ENCODE measurements around the gene VTI1A. TPM values are rescaled to one million over a fixed set of nuclear protein-coding genes. Genes with fewer than 3 reads are reported as not detected.

Gene VTI1A
- total and polyA plus RNA-seq, 7 donors = 10.8 to 80.3 (median 36.8) TPM

GRCh38 chr10:112793202-112793921 lies 346.3 kb downstream of the VTI1A start:
- no peaks in the 10 kb centered on the region for H3K36me3 ChIP-seq
- TF ChIP-seq POLR2A (IDR thresholded peaks at IDR 0.05) (no peak), CTCF (IDR thresholded peaks at IDR 0.05) (no peak), POLR2AphosphoS5 (IDR thresholded peaks at IDR 0.05) (no peak), EP300 (IDR thresholded peaks at IDR 0.05) (no peak)
- H3K27me3 ChIP-seq = no peaks in the 10 kb centered on the region
- DNase-seq = no peak
- intact Hi-C loops (cut with DNase I) = no loop called here
- peak overlapping the region in 3 of 4 donors; percentile 14 to 41 (median 19) for H3K27ac ChIP-seq
- peaks cover 0 to 5% (median 0%) of the 10 kb centered on the region in 4 donors for H3K9me3 ChIP-seq
- 12 to 65% methylated on average over 8 of the region's 8 CpGs for WGBS, 2 donors
- peaks cover 0 to 22% (median 17%) of the 10 kb centered on the region in 4 donors for H3K4me1 ChIP-seq
- H3K4me3 ChIP-seq = no peak overlapping the region

- H3K36me3 ChIP-seq = no peaks in the 10 kb centered on the region
- no peak for TF ChIP-seq EP300 (IDR thresholded peaks at IDR 0.05)
- TF ChIP-seq CTCF (IDR thresholded peaks at IDR 0.05) = no peak
- TF ChIP-seq POLR2A (IDR thresholded peaks at IDR 0.05) = no peak
- TF ChIP-seq POLR2AphosphoS5 (IDR thresholded peaks at IDR 0.05) = no peak
- no peak overlapping the region for H3K27ac ChIP-seq
- no peaks in the 10 kb centered on the region for H3K9me3 ChIP-seq
- intact Hi-C loops (cut with DNase I) = no loop called here
- no peak for DNase-seq
- no peaks in the 10 kb centered on the region for H3K27me3 ChIP-seq
- 97% methylated on average over 4 of the region's 4 CpGs for WGBS, 2 donors
- H3K4me1 ChIP-seq = peaks cover 0 to 22% (median 17%) of the 10 kb centered on the region in 4 donors
- no peak overlapping the region for H3K4me3 ChIP-seq
These were observed 347.2 kb downstream of the VTI1A start for GRCh38 chr10:112794201-112794600.

- 66 to 86% methylated on average over 2 of the region's 2 CpGs for WGBS, 2 donors
- peaks cover 0 to 22% (median 17%) of the 10 kb centered on the region in 4 donors for H3K4me1 ChIP-seq
These were observed 348.1 kb downstream of the VTI1A start for GRCh38 chr10:112795067-112795466.

GRCh38 chr10:112797197-112797596 lies 350.2 kb downstream of the VTI1A start:
- Histone ChIP-seq H3K27ac (no peak overlapping the region), H3K27me3 (no peaks in the 10 kb centered on the region), H3K9me3 (no peaks in the 10 kb centered on the region), H3K4me1 (peaks cover 0 to 14% (median 7%) of the 10 kb centered on the region in 4 donors), H3K36me3 (no peaks in the 10 kb centered on the region), H3K4me3 (no peak overlapping the region)
- no peak for TF ChIP-seq EP300 (IDR thresholded peaks at IDR 0.05)
- TF ChIP-seq CTCF (IDR thresholded peaks at IDR 0.05) = no peak
- 93 to 96% methylated on average over 8 of the region's 8 CpGs for WGBS, 2 donors
- no peak for DNase-seq
- intact Hi-C loops (cut with DNase I) = no loop called here

More at GRCh38 chr10:112795067-112795466, 348.1 kb downstream of the VTI1A start:
- Histone ChIP-seq H3K36me3 (no peaks in the 10 kb centered on the region), H3K4me3 (no peak overlapping the region), H3K27ac (no peak overlapping the region), H3K27me3 (no peaks in the 10 kb centered on the region), H3K9me3 (no peaks in the 10 kb centered on the region)
- DNase-seq = no peak
- no peak for TF ChIP-seq CTCF (IDR thresholded peaks at IDR 0.05)
- intact Hi-C loops (cut with DNase I) = no loop called here

- no peak overlapping the region for H3K4me3 ChIP-seq
- H3K27me3 ChIP-seq = no peaks in the 10 kb centered on the region
- no peaks in the 10 kb centered on the region for H3K36me3 ChIP-seq
- DNase-seq = no peak
- TF ChIP-seq POLR2A (IDR thresholded peaks at IDR 0.05) = no peak
- no peak for TF ChIP-seq EP300 (IDR thresholded peaks at IDR 0.05)
- TF ChIP-seq CTCF (IDR thresholded peaks at IDR 0.05) = no peak
- TF ChIP-seq POLR2AphosphoS5 (IDR thresholded peaks at IDR 0.05) = no peak
- 90 to 96% methylated on average over 9 of the region's 9 CpGs for WGBS, 2 donors
- peaks cover 0 to 9% (median 4%) of the 10 kb centered on the region in 4 donors for H3K4me1 ChIP-seq
- H3K9me3 ChIP-seq = no peaks in the 10 kb centered on the region
- H3K27ac ChIP-seq = no peak overlapping the region
- intact Hi-C loops (cut with DNase I) = no loop called here
These were observed 350.8 kb downstream of the VTI1A start for GRCh38 chr10:112797855-112798254.

Data from sigmoid colon (tissue), 7 donors.